GM19193 (cell line): ENCODE results near the gene COL9A1.

Source experiments
- POLR2A ChIP-seq: IDR thresholded peaks from 4 replicates; pipeline ENCODE4 v1.6.1; 2011; ENCODE audit not compliant: insufficient read depth, insufficient read length; ENCODE audit errors: extremely low read depth

Gene COL9A1

GRCh38 chr6:70292193-70292592, 10.7 kb downstream of the COL9A1 start:
- no peak for TF ChIP-seq POLR2A

- no peak for TF ChIP-seq POLR2A
These were observed 13.6 kb downstream of the COL9A1 start for GRCh38 chr6:70289299-70289698.

GRCh38 chr6:70286905-70287304, 16.0 kb downstream of the COL9A1 start:
- TF ChIP-seq POLR2A, result no peak

- TF ChIP-seq POLR2A, result no peak
These were observed 17.7 kb downstream of the COL9A1 start for GRCh38 chr6:70285201-70285600.

GRCh38 chr6:70282919-70283461, 19.9 kb downstream of the COL9A1 start:
- TF ChIP-seq POLR2A, result no peak

- TF ChIP-seq POLR2A, result no peak
These were observed 20.5 kb downstream of the COL9A1 start for GRCh38 chr6:70282312-70282918.

GRCh38 chr6:70281923-70282311, 21.0 kb downstream of the COL9A1 start:
- no peak for TF ChIP-seq POLR2A

GRCh38 chr6:70280400-70280853, 22.5 kb downstream of the COL9A1 start:
- no peak for TF ChIP-seq POLR2A

- TF ChIP-seq POLR2A, result no peak
These were observed 25.4 kb downstream of the COL9A1 start for GRCh38 chr6:70277470-70277869.

- TF ChIP-seq POLR2A, result no peak
These were observed 28.5 kb downstream of the COL9A1 start for GRCh38 chr6:70274338-70274737.

GRCh38 chr6:70272071-70272470, 30.8 kb downstream of the COL9A1 start:
- TF ChIP-seq POLR2A, result no peak

GRCh38 chr6:70270287-70271005, 32.4 kb downstream of the COL9A1 start:
- no peak for TF ChIP-seq POLR2A

GRCh38 chr6:70266142-70266541, 36.7 kb downstream of the COL9A1 start:
- no peak for TF ChIP-seq POLR2A

GRCh38 chr6:70264306-70264705, 38.6 kb downstream of the COL9A1 start:
- TF ChIP-seq POLR2A, result no peak

- TF ChIP-seq POLR2A, result no peak
These were observed 44.4 kb downstream of the COL9A1 start for GRCh38 chr6:70258483-70258882.

GRCh38 chr6:70257768-70258273, 45.1 kb downstream of the COL9A1 start:
- TF ChIP-seq POLR2A, result no peak
